Esophagus squamous epithelium (tissue), 4 donors: ENCODE measurements around the gene IL19.

Experiments used
- CTCF ChIP-seq, 6 experiments: fragments of 450-650 bp in 4 of 6; fragments of 200-600 bp in 2 of 6; sonication (generic) in 2 of 6; IDR thresholded peaks; one replicate each; pipeline ENCODE4 v1.5.1; 2016 to 2019; ENCODE audit warnings: antibody characterized with exemption in 6 of 6, mild to moderate bottlenecking in 4 of 6, moderate library complexity in 4 of 6
- POLR2A ChIP-seq, 4 donors: fragments of 450-650 bp; IDR thresholded peaks; one replicate each; pipeline ENCODE4 v1.6.1; 2017; ENCODE audit warnings: antibody characterized with exemption in 4 of 4, mild to moderate bottlenecking in 4 of 4, moderate library complexity in 3 of 4

- no peak for TF ChIP-seq CTCF (IDR thresholded peaks at IDR 0.05)
- no peak for TF ChIP-seq POLR2A (IDR thresholded peaks at IDR 0.05)
These were observed 73.1 kb downstream of the IL19 start for GRCh38 chr1:206843626-206844025.
